Measurements from ENCODE around the gene SLC49A3. TPM values are rescaled to one million over a fixed set of nuclear protein-coding genes. Genes with fewer than 3 reads are reported as not detected.

The SLC49A3 gene
- total RNA-seq, 1 donor from 2014 or later: 3.3 TPM

GRCh38 chr4:633406-633805, 55.5 kb downstream of the SLC49A3 start:
- Mint-ChIP-seq H3K36me3 (no peaks in the 10 kb centered on the region), H3K27ac (no peak overlapping the region), H3K9me3 (no peaks in the 10 kb centered on the region), H3K4me1 (ENCODE audit: unreplicated experiment) (no peaks in the 10 kb centered on the region), H3K27me3 (peaks cover 14% of the 10 kb centered on the region), H3K4me3 (no peak overlapping the region)
- DNase-seq (ENCODE audit: extremely low spot score, unreplicated experiment): no peak
- TF ChIP-seq, protein P1, sequence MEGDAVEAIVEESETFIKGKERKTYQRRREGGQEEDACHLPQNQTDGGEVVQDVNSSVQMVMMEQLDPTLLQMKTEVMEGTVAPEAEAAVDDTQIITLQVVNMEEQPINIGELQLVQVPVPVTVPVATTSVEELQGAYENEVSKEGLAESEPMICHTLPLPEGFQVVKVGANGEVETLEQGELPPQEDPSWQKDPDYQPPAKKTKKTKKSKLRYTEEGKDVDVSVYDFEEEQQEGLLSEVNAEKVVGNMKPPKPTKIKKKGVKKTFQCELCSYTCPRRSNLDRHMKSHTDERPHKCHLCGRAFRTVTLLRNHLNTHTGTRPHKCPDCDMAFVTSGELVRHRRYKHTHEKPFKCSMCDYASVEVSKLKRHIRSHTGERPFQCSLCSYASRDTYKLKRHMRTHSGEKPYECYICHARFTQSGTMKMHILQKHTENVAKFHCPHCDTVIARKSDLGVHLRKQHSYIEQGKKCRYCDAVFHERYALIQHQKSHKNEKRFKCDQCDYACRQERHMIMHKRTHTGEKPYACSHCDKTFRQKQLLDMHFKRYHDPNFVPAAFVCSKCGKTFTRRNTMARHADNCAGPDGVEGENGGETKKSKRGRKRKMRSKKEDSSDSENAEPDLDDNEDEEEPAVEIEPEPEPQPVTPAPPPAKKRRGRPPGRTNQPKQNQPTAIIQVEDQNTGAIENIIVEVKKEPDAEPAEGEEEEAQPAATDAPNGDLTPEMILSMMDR (conservative IDR thresholded peaks at IDR 0.05): no peak

DNA sequence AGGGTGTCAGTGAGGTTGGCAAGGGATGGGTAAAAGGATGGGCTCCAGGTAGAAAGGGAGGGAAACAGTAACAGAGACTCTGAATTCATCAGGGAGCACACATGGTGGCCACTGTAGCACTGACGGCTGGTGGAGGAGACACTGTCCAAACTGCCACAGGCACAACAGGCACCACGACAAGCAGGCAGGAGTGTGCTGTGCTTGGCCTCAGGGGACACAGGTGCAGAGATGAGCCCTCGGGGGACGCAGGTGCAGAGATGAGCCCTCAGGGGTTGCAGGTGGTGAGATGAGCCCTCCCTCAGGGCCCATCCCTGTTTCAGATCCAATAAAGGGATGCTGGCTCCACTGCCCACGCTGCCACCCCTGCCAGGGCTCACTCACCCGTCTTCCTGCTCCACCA, 56.0 kb downstream of the SLC49A3 start:
- Mint-ChIP-seq H3K4me1 (ENCODE audit: unreplicated experiment) (no peaks in the 10 kb centered on the region), H3K27ac (no peak overlapping the region)

GRCh38 chr4:632196-632790, 56.7 kb downstream of the SLC49A3 start:
- TF ChIP-seq, protein P1 (conservative IDR thresholded peaks at IDR 0.05): no peak
- DNase-seq (ENCODE audit: extremely low spot score, unreplicated experiment): no peak
- no peaks in the 10 kb centered on the region for H3K36me3 Mint-ChIP-seq
- H3K27ac Mint-ChIP-seq: no peak overlapping the region
- H3K4me1 Mint-ChIP-seq (ENCODE audit: unreplicated experiment): no peaks in the 10 kb centered on the region
- H3K9me3 Mint-ChIP-seq: no peaks in the 10 kb centered on the region
- H3K4me3 Mint-ChIP-seq: no peak overlapping the region
- peaks cover 10% of the 10 kb centered on the region for H3K27me3 Mint-ChIP-seq

More for the DNA sequence above, 56.0 kb downstream of the SLC49A3 start:
- Mint-ChIP-seq H3K9me3 (no peaks in the 10 kb centered on the region), H3K4me3 (no peak overlapping the region), H3K27me3 (peaks cover 13% of the 10 kb centered on the region), H3K36me3 (no peaks in the 10 kb centered on the region)
- DNase-seq (ENCODE audit: extremely low spot score, unreplicated experiment): no peak
- TF ChIP-seq, protein P1 (conservative IDR thresholded peaks at IDR 0.05): no peak

Other genes starting within 250 kb of the SLC49A3 start
- 36.2 and 42.0 TPM in 2 replicates for gene ZNF721, start 190.0 kb downstream of the SLC49A3 start, total RNA-seq (ENCODE audit: low replicate concordance)
- 61.8 and 63.6 TPM in 2 replicates for gene PIGG, start 189.9 kb downstream of the SLC49A3 start, total RNA-seq (ENCODE audit: low replicate concordance)
- gene TMEM271, start 112.9 kb downstream of the SLC49A3 start, total RNA-seq (ENCODE audit: low replicate concordance): 0.21 and 0.36 TPM in 2 replicates
- 6.7 and 12.2 TPM in 2 replicates for gene PDE6B, start 63.6 kb downstream of the SLC49A3 start, total RNA-seq (ENCODE audit: low replicate concordance)
- gene ATP5ME, start 14.9 kb downstream of the SLC49A3 start, total RNA-seq (ENCODE audit: low replicate concordance): 285 and 363 TPM in 2 replicates
- gene MYL5, start 14.6 kb downstream of the SLC49A3 start, total RNA-seq (ENCODE audit: low replicate concordance): 20.2 and 21.3 TPM in 2 replicates
- 64.3 and 66.7 TPM in 2 replicates for gene PCGF3, start 16.7 kb upstream of the SLC49A3 start, total RNA-seq (ENCODE audit: low replicate concordance)
- 3.7 and 5.6 TPM in 2 replicates for gene CPLX1, start 137.0 kb upstream of the SLC49A3 start, total RNA-seq (ENCODE audit: low replicate concordance)
- gene GAK, start 243.2 kb upstream of the SLC49A3 start, total RNA-seq (ENCODE audit: low replicate concordance): 97.1 and 115 TPM in 2 replicates
- 21.4 and 33.6 TPM in 2 replicates for gene TMEM175, start 243.3 kb upstream of the SLC49A3 start, total RNA-seq (ENCODE audit: low replicate concordance)